DMS79 (cell line): ENCODE data around the gene LRRC74A.
A peak's percentile ranks its signal among the peaks of the same experiment; 100 is the strongest.

Experiments
- DNase-seq: peaks from one replicate; lab custom pipeline; 2025; lab: John Stamatoyannopoulos, UW

The LRRC74A gene

DNA sequence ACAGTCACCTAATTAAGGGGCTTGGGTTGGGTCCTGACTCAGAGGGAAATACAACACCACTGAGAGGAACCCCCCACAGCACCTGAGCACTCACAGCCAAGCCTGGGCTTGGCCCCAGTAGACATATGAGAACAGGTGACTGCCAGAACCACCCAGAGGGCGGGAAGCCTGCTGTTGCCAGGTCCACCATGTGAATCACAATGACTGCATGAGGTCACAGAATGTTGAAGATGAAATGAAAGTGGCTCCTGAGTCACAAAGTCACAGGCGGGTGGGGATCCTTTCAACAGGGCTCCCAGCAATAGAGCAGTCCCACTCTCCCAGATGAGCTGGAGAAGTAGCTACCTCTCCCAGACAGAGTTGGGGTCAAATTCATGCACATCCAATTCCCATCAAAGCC lies at the start of gene LRRC74A:
LRRC74A (plus strand) TSS at position 287 of the 400 bp plus-strand sequence. CDS start 290 bp downstream, outside the sequence.
- peak; percentile 47 for DNase-seq

DNA sequence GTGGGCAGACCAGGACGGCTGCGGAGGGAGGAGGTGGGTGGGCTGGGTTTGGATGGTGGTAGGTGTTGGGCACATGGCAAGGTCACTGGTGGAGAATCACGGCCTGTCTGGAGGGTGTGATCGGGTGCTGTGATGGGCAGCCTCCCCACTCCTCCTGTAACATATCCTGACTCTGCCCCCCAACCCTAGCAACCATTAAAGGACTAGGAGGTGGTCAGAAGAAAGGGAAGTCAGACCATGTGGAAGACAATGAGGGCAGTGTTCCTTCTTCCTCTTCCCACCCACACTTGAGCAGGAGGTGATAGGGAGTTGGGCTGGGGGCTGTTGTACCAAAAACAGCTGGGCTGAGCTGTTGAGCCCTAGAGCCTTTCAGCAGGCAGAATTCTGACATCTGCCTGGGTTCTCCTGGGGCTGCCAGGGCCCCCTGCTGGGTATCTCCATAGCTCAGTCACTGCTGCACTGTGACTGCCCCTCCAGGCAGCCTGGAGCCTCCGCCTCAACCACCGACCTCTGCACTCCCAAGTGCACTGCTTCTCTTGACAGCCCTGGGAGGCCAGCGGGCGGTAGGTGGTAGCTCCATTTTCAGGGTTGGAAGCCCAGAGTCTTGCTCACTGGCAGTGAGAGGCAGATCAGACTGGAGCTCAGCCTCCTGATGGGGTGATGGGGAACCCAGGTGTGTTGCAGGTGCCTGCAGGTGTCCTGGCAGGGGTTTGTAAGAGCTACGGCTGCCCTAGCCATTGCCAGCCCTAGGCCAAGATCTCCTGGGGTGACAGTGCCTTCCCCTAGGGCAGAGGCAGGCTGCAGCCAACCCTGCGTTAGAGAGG lies 49.6 kb upstream of the LRRC74A start:
- DNase-seq, result no peak

DNA sequence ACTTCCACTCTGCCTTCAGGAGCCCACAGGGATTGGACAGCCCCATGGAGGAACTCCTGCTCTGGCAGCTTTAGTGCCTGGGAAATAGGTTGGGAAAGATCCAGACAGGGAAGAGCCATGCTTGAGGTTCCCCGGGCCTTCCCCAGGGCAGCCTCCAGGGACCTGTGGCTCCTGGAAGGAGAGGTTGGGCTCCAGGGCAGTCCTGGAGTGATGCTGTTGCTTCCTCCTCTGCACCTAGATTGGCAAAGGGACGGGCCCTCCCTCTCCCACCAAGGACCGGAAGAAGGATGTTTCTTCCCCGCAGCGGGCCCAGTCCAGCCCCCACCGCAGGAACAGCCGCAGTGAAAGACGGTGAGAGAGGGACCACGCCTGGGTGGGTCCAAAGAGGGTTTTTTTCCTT lies 48.5 kb upstream of the LRRC74A start:
- no peak for DNase-seq

DNA sequence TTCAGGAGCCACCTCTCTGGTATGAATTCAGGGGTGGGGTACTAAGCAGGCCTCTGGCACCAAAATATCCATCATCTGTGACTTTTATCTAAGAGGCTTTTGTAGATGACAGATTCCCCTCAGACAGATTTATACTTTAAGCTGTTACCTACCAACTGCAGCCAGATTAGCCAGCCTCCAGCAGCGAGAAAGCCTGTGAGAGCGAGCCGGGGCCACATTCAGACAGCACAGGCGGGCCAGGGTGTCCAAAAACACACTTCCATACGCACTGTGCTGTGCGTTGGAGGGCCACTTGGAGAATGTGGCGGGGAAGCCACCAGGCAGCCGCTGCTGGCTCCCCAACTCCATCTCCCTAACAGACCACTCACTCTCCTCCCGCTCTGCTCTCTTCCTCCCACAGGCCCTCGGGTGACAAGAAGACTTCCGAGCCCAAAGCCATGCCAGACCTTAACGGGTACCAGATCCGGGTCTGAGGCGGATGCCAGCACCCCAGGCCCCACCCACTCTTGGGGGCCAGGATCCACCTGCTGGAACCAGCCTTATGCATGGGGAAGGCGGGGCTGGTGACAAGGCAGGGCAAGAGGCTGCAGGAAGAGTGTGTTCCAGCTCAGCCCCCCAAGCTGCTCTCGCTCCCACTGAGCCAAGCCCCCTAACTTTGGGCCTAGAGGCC lies 47.5 kb upstream of the LRRC74A start:
- DNase-seq, result no peak

DNA sequence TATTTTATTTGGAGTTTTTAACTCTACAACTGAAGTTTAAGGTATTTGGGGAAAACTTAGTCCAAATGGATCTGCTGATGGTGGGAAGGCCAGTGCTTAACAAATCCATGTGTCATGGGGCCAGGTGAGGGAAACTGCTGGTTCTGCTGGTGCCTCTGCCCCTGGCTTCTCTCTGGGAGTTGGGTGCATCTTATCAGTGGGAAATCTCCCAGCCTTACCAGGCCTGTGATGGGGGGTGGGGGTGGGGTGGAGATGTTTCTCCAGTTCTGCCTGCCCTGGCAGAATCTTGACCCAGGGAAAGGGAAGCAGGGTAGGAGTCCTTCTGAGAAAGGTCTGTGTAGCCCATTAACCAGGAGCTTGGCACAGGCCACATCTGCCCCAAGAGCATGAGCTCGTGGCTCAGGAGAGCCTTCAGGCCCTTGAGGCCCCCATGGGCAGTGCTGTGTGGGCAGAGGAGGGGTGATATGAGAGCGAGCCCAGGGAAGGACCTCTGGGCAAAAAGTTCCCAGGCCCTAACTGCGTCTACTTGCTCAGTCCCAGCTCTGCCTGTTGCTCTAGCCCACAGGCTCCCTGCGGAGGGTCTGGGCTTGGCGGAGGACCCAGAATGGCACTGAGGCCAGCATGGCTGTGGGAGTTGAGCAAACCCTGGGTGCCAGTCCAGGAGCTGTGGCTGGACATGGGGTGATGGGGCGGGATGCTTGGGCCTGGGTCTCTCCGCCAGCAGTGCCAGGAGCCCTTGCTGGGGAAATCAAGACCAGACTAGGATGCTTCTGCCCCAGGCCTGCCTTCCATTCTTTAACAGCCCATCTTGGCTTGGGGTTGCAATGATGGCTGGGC lies 46.8 kb upstream of the LRRC74A start:
- no peak for DNase-seq

DNA sequence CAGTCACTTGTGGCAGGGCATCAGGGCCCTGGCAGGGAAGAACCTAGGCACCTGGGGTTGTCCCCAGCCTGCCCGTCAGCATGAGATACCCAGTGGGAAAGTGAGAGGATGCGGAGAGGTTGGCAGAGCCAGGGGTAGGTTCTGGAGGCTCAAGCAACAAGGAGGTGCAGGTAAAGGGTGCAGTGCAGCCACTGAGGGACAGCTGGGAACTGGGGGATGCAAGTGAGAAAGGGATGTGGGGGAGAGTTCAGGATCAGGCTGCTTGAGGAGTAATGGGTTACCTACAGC lies 46.2 kb upstream of the LRRC74A start:
- no peak for DNase-seq

DNA sequence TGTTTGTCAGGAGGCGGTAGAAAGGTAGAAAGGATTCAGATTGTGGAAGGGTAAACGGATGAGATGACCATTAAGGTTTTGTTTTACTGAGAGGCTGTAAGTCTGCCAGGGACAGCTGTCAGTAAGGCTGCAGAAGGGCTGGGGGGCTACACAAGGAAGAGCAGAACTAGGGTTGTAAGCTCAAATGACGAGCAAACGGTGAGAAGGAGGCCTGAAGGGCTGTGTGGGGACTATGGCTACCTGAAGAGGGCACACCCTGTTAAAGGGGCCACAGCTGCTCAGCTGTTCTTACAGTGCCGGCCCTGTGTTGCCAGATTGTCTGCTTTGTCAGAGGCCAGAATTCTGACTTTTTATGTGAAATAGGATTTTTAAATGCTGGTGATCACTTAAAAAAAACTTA lies 45.8 kb upstream of the LRRC74A start:
- no peak for DNase-seq

DNA sequence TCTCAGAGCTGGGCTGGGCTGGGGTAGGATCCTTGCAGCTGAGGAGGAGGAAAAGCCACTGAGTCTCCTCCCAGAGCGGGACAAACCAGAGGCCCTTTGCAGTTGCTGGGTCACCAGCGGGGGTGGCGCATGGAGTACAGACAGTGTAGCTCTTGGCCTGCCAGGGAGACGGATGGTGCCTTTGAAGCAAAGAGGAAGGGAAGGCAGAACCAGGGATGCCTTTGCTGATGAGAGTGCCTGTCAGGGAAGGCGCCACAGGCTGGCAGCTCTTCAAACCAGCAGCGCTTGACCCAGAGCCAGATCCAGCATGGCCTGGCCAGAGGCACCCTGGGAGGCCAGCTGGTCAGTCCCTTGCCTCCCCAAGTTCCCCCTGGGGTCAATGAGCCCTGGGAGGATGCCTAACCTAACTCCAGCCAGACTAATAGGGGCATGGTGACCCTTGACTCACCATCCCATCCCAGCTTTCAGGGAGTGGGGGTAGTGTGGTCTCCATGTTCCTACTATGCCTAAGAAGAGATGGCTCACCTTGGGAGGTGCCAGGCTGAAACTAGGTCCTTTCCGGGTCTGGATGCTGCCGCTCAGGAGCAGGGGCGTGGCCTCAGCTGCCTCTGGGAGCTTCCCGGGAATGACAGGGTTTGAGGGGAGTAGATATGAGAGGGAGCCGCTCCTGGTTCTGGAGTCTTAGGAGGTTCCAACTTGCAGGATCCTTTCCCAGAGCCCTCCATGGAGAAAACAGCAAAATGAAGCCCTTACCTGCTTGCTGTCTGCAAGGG lies 45.1 kb upstream of the LRRC74A start:
- DNase-seq, result no peak

DNA sequence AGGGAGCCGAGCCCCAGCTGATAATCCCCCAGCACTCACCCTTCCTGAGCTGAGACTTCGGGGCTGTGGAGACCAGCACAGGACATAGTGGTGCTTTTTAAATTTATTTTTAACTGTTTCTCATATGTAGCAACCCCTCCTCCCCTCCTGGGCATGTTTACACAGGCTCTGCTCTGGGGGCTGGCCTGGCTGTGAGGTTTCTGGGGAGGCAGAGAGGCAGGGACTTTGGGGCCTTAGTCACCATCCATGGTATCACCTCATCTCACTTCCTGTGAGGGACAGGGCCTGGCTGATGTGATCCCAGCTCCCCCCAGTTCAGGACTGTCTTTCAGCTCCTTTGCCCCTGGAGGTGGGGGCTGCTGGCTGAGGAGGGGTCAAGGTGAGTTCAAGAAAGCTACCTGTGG lies 44.6 kb upstream of the LRRC74A start:
- no peak for DNase-seq

DNA sequence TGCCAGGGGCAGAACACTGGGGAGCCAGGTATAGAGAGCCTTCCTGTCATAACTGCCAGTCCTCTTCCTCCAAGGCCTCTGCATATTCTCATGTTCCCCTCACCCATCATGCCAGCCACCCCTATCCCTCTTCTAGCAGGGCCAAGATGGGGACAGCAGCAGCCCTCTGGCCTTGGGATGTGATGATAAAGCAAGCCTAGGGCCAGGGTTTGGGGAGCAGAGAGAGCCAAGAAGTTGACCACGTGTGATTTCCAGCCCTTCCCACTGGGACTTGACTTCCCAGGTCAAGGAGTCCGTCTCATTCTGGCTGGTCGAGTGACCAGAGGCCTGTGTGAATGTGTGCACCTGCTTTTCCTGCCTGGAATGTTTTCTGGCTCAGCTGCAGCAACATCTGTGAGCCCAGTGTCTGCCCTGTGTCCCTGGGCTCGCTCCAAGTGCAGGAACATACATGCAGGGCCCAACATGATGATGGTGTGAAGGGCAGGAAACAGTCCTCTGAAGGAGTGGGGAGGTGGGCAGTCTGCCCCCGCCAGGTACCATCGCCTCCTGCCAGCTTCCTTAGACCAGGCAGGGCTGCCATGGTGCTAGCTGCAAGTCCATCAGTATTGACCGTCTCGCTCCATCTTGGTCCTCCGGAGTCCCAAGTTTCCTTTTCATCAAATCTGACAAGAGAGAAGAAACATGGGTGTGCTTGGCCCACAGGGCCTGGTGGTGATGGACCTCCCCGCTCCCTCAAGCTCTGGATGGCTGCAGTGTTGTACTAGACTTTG lies 43.9 kb upstream of the LRRC74A start:
- no peak for DNase-seq

DNA sequence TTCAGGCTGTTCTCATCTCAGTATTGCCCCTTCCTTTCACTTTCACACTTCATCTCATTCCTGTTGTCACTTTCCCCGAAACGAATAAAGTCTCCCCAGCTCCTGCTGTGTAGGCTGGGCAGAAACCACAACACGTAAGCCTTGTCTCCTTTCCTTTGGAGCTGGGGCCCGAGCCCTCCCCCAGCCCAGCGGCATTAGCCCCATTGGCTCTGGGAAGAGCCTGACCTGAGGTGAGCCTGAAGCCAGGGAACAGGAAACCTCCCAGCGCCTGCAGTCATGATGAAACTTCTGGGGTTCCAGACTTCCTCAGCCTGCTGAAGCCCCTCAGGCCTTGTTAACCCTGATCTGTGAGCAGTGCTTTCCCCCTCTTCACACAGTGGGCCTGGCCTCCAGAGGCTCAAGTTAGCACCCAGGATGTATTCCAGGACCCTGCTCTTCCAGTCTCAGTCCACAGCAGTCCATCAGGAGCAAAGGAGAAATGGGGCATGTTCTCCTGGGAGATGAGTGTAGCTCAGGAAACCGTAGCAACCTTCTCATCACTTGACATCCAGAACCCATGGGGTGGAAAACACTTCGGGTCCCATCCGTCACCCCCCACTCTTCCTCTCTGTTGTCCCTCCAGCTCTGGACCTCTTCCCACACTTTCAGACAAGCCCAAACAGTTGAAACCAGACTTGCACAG lies 43.2 kb upstream of the LRRC74A start:
- DNase-seq, result no peak

DNA sequence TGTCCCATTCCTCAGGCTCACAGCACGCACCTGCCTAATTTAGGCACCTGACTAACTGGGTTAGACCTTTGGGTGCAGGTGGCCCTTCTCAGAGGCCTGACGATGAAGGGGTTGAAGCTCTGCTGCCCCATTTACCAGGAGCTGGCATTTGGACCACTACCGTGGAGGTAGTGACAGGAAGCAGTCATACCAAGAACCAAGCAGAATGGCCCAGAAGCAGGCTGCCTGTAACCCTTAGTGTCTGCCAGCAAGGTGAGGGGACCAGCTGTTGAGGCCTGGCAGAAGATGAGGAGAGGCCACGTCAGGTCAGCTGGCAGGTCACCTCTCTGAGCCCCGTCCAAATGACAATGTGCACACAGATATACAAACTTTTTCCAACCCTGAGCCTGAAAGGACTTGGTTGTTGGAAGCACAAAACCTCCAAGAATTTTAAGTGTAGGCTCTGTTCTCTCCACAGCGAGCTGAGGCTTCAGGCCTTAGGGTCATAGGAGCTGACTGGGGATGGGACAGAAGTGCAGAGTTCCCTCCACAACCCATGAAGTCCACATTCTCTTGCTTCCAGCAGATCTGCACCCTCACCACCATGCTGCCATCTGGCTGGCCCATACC lies 41.8 kb upstream of the LRRC74A start:
- DNase-seq, result no peak

DNA sequence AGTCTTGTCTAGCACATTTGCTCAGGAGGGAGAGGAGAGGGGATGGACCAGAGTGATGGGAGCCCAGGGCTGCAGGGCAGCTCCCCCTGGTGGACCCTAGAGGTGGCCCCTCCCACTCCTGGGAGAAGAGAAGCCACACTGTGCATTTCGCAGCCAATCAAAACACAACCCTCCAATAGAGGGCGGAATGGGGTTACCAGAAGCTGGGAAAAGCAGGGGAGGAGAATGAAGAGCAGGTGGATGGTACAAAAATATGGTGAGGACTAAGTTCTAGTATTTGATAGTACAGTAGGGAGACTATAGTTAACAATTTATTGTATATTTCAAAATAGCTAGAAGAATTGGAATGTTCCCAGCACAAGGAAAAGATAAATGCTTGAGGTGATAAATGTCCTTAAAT lies 41.3 kb upstream of the LRRC74A start:
- peak; percentile 28 for DNase-seq

DNA sequence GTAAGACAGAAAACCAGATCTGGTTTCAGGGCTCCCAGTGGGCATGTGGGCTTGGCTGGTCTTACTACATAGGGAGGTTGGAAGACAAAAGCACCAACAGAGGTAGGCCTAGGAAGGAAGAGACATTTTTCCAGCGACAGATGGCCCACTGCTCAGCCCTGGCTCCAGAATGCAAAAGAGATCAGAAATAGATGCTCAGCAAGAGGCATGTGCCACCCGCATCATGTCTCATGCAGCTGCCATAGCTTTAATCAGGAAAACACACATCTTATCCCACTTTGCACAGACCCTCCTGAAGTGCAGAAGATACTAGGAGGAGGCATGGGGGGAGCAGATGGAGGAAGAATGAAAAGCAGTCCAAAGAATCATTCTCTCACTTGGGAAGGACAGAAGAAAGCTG lies 39.6 kb upstream of the LRRC74A start:
- no peak for DNase-seq

DNA sequence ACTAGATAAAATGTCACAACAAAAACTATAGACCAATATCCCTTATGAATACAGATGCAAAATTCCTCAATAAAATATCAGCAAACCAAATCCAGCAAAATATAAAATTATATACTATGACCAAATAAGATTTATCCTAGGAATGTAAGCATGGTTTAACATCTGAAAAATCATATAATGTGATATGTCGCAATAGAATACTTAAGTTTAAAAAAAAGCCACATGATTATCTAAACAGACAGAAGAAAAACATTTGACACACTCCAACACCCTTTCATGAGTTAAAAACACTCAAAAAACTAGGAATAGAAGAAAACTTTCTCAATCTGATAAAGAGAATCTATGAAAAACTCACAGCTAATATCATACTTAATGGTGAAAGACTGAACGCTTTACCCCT lies 33.8 kb upstream of the LRRC74A start:
- no peak for DNase-seq

DNA sequence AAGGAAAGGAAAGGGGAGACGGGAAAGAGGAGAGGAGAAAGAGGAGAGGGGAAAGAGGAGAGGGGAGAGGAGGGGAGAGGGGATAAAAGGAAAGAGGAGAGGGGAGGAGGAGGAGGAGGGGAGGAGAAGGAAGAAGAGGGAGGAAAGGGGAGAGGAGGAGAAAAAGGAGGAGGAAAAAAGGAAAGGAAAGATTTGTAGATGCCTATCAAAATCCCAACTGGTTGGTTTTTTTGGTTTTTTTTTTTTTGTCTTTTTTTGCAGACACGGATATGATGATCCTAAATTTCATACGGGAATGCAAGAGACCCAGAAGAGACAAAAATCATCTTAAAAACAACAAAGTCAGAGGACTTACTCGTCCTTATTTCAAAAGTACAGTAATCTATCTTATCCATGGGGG lies 32.9 kb upstream of the LRRC74A start:
- no peak for DNase-seq

DNA sequence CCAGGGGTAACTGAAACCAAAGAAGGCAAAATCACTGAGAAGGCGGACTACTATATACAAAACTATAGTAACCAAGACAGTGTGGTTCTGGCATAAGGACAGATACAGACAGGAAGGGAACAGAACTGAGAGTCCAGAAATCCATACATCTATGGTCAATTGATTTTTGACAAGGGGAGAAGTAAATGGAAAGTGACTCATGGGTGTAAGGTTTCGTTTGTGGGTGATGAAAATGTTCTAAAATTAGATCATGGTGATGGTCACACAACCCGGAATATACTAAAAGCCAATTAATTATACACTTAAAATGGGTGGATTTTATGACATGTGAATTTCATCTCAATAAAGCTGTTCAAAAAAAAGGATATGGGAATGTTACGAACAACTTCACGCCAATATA lies 32.3 kb upstream of the LRRC74A start:
- DNase-seq, result no peak

DNA sequence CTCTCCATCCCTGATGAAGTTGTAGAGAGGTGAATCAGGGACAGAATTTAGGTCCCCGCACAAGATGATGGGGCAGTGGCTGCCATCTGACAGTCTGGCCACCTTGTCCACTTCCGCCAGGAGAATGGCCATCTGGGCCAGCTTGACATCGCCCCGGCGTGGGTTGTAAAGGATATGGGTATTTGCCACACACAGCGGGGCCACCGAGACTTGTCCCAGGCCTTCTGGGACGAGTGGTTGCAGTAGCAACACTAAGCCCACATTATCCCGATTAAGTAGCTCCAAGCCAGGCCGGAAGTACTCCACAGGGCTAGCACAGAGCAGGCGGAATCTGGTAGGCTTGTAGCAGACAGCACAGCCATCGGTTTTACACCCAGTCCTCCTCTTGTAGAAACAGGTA lies 19.8 kb upstream of the LRRC74A start:
- no peak for DNase-seq

DNA sequence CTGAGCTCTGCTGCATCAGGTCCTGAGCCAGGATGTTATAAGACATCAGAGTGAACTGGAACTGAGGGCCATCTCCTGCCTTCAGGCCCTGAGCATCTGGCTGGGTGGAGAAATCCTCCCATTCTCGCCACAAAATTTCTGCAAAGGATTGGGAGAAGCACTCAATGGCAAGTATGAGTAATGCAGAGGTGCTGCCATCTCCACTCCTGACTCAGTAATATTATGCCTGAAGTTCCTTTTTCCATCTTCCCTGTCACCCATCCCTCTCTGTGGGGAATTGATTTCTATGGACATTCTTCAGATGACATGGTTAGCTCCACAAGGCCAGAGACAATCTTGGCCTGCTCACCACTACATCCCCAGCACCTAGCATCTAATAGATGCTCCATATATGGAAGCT lies 18.2 kb upstream of the LRRC74A start:
- no peak for DNase-seq

DNA sequence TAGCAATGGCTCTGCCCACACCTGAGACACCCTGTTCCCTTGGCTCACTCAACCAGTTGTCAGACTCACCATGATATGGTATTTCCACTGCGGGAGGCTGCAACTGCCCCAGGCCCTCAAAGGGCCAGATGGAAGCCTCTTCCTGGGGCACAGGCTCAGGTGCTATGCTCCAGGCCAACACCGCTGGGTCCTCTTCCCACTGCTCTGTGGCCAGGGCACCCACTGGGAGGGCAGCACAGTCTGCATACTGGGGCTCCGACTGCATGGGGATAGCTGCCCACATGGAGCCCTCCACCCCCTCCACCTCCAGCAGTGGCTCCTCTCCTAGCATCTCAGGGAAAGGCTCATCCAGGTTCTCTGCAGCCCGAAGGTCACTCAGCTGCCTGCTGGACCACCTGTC lies 17.2 kb upstream of the LRRC74A start:
- DNase-seq, result no peak
